Activated naive CD4-positive, alpha-beta T cell treated with anti-CD3 and anti-CD28 coated beads, Interleukin-2, amount 50 U/mL, for 24 hours (primary cell): ENCODE measurements around the gene TMOD3.

ENCODE experiments used
- H3K27ac Mint-ChIP-seq: one replicate; pipeline ENCODE4 v1.8.0; 2021; ENCODE audit warnings: mild to moderate bottlenecking, mixed read lengths
- H3K27me3 Mint-ChIP-seq: one replicate; pipeline ENCODE4 v1.8.0; 2021; ENCODE audit warnings: mixed read lengths
- H3K36me3 Mint-ChIP-seq: one replicate; pipeline ENCODE4 v1.8.0; 2021; ENCODE audit warnings: mixed read lengths
- H3K4me1 Mint-ChIP-seq: one replicate; pipeline ENCODE4 v1.8.0; 2021; ENCODE audit warnings: mixed read lengths
- H3K4me3 Mint-ChIP-seq: one replicate; pipeline ENCODE4 v1.8.0; 2021; ENCODE audit warnings: mild to moderate bottlenecking, mixed read lengths
- H3K9me3 Mint-ChIP-seq: one replicate; pipeline ENCODE4 v1.8.0; 2021; ENCODE audit warnings: mixed read lengths

Gene TMOD3

GRCh38 chr15:51955504-51955903, 126.1 kb downstream of the TMOD3 start:
- Mint-ChIP-seq H3K4me3 (no peak overlapping the region), H3K27me3 (no peaks in the 10 kb centered on the region), H3K27ac (no peak overlapping the region), H3K36me3 (peaks cover 33% of the 10 kb centered on the region), H3K9me3 (no peaks in the 10 kb centered on the region), H3K4me1 (no peaks in the 10 kb centered on the region)
